GM19372 (cell line): Measurements from ENCODE around the gene B4GALT7.
"Not testable (repeated sequence)": the region's sequence is repeated elsewhere in the genome, so short reads cannot be mapped to it uniquely, and the experiment has no call there.

ENCODE experiments used
- ATAC-seq: cut with Tn5 transposase; IDR thresholded peaks from one replicate; pipeline ENCODE4 v1.9.1; 2021; ENCODE audit warnings: mild to moderate bottlenecking, low read depth, moderate library complexity; ENCODE audit not compliant: unreplicated experiment

The B4GALT7 gene

GRCh38 chr5:177599731-177600507 is at the start of gene B4GALT7:
TSS of gene B4GALT7 (plus strand) at chr5:177600132. CDS start at chr5:177600211, 79 bp downstream.
- peak; percentile 84 for ATAC-seq

- ATAC-seq: no peak
Measured at GRCh38 chr5:177552839-177553455, 47.0 kb upstream of the B4GALT7 start.

GRCh38 chr5:177553671-177554429 is 46.1 kb upstream of the B4GALT7 start:
- ATAC-seq: peak; percentile 41

GRCh38 chr5:177554474-177555111 is 45.3 kb upstream of the B4GALT7 start, which contains the start of gene FAM193B:
TSS of gene FAM193B (minus strand) at chr5:177554563. CDS start at chr5:177554458, 105 bp downstream.
- ATAC-seq: peak; percentile 87

- ATAC-seq: no peak
Measured at GRCh38 chr5:177555228-177555627, 44.7 kb upstream of the B4GALT7 start.

- ATAC-seq: no peak
Measured at GRCh38 chr5:177555665-177556064, 44.3 kb upstream of the B4GALT7 start.

GRCh38 chr5:177557041-177557647 is 42.8 kb upstream of the B4GALT7 start:
- ATAC-seq: no peak

- ATAC-seq: no peak
Measured at GRCh38 chr5:177557796-177558195, 42.1 kb upstream of the B4GALT7 start.

GRCh38 chr5:177559446-177559941 is 40.4 kb upstream of the B4GALT7 start:
- not testable (repeated sequence) for ATAC-seq

- ATAC-seq: no peak
Measured at GRCh38 chr5:177565046-177565445, 34.9 kb upstream of the B4GALT7 start.

GRCh38 chr5:177568326-177568725 is 31.6 kb upstream of the B4GALT7 start:
- ATAC-seq: no peak

GRCh38 chr5:177569894-177570293 is 30.0 kb upstream of the B4GALT7 start:
- no peak for ATAC-seq

- no peak for ATAC-seq
Measured at GRCh38 chr5:177575488-177575887, 24.4 kb upstream of the B4GALT7 start.

GRCh38 chr5:177576169-177576568 is 23.8 kb upstream of the B4GALT7 start:
- no peak for ATAC-seq

- no peak for ATAC-seq
Measured at GRCh38 chr5:177578316-177578715, 21.6 kb upstream of the B4GALT7 start.

- ATAC-seq: no peak
Measured at GRCh38 chr5:177588413-177588909, 11.5 kb upstream of the B4GALT7 start.

GRCh38 chr5:177590406-177590805 is 9.5 kb upstream of the B4GALT7 start:
- no peak for ATAC-seq

GRCh38 chr5:177591690-177592009 is 8.3 kb upstream of the B4GALT7 start:
- no peak for ATAC-seq

GRCh38 chr5:177592010-177592834 is 7.7 kb upstream of the B4GALT7 start, which contains the start of gene TMED9:
TSS of gene TMED9 (plus strand) at chr5:177592203. CDS start at chr5:177592215, 12 bp downstream.
- ATAC-seq: peak; percentile 93
